GM21717 (cell line): ENCODE results near the gene BCL6B.
"Not testable (repeated sequence)": the region's sequence is repeated elsewhere in the genome, so short reads cannot be mapped to it uniquely, and the experiment has no call there.

Source experiments
- ATAC-seq: cut with Tn5 transposase; IDR thresholded peaks from one replicate; pipeline ENCODE4 v1.9.1; 2021; ENCODE audit warnings: mild to moderate bottlenecking, moderate library complexity; ENCODE audit not compliant: unreplicated experiment

Gene BCL6B

DNA sequence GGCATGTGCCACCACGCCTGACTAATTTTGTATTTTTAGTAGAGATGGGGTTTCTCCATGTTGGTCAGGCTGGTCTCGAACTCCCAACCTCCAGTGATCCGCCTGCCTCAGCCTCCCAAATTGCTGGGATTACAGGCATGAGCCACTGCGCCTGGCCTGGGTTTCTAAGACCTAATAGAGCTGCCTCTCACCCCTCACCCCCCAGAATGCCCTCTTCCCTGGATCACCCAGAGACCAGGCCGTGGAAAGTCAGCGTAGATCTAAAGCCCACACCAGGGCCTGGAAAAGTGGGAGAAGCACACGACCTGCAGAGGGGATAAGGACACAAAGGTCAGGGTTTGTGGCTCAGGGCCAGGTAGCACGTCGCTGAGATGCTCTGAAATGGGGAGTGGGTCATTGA, 27.7 kb downstream of the BCL6B start:
- ATAC-seq = not testable (repeated sequence)

DNA sequence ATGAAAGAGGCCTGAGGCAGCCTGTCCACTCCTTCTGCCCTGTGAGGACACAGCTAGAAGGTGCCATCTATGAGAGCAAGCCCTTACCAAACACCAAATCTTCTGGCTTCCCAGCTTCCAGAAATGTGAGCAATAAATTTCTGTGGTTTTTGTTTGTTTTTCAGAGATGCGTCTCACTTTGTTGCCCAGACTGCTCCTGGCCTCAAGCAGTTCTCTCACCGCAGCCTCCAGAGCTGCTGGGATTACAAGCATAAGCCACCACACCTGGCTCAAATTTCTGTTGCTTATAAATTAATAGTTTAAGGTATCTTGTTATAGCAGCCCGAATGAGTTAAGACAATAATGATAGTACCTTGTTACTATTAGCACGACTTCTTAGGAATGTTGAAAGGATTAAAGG, 33.5 kb downstream of the BCL6B start:
- no peak for ATAC-seq

DNA sequence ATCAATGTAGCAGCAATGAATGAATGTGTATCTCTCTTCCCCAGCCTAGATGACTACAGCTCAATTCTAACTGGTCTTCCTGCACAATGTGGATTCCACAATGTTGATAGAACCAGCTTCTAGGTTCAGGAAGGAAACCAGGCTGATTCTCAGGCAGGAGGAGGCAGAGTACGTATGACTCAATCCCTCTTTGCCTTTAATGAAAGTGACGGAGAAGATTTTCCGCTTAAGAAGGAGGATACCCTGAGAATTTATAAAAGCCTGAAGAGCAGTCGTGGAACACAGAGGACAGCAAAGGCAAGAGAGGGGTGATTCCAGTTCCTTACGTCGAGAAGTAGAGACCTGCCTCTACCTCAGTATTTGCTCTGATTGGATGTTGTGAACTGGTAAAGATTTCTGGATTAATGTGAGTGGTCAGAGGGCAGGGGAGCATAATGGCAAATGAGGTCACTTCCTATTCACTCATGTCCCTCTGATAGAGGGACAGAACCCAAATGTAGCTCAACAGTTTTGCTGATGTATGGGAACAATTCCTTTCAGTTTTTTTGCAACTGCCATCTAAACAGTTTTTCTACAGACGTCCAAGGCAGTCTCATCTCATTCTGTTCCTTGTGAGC, 36.1 kb downstream of the BCL6B start:
- no peak for ATAC-seq

DNA sequence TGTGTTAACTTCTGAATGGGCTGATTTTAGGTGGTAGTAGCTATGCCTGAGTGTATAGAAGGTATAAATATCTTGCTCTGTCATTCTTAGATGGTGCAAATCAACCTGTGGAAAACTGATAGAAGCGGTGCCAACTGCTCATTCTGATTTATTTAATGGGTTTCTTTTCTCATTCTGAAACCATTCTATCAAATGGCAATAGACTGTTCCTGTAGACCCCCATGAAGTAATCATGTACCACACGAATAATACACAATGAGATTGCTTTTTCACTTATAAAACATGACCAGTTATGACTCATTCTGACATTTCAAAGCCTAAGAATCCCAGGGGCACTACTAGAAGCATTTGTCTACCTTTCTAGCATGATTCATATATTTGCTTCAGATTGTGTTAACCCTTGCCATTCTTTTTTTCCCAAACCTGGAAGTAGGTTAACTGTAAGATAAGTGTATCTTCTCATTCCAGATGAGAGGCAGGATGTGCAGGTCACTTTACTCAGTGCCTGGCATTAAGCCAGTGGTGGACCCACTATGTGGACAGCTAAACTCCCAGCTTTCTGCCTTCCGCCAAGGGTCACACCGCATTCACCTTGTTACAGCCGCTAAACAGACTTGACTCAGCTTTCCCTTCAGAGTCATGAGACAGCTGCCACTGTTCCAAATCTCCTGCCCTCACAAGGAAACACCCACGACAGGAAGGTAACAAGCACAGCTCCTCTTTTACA, 37.5 kb downstream of the BCL6B start:
- ATAC-seq = no peak

DNA sequence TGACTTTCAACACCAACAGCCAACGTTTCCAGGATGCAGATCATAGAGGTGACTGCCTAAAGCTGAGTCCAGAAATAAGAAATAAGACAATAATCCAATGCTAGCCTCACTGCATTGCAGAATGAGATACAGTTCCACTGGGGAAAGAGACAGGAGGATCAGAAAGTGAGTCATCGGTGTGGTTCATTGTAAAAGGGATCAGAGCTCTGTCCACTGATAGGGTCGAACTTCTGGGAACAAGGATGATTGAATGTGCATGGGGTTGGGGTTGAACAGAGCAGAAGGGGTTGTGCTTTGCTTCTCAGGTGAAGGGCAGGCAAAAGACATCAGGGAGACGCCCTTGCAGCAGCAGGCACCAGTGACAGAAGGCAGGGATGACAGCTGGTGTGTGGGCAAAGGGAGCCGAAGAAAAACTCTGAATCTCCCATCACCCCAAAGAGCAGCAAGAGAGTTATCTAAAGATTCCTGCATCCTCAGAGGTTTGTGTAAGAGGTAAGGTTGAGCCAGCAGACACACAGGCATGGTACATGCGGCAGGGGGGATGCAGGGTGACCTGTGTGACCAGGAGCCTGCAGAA, 40.8 kb downstream of the BCL6B start:
- ATAC-seq = no peak

DNA sequence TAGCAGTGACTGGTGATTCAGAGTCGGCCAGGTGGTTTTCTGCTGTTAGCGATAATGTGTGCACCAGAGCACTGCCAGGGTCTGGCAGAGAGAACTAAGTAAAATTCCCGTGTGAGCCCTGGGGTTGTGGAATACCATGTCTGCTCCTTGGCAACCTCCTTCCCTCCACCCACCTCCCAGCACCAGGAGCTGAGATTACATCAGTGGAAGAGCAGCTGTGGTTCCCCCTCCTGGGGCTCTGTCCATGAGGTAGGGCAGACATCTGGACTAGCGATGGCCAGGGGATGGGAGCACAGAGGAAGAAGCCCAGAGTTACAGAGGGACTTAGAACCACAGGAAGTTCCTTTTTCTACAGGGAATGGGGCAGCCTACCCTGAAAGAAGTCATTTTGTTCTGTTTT, 41.4 kb downstream of the BCL6B start:
- no peak for ATAC-seq

DNA sequence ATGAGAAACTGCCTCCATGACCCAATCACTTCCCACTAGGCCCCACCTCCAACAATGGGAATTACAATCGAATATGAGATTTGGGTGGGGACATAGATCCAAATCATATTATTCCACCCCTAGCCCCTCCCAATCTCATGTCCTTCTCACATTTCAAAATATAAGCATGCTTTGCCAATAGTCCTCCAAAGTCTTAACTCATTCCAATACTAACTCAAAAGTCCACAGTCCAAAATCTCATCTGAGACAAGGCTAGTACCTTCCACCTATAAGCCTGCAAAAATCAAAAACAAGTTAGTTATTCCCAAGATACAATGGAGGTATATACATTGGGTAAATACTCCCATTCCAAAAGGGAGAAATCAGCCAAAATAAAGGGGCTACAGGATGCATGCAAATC, 44.3 kb downstream of the BCL6B start:
- no peak for ATAC-seq

DNA sequence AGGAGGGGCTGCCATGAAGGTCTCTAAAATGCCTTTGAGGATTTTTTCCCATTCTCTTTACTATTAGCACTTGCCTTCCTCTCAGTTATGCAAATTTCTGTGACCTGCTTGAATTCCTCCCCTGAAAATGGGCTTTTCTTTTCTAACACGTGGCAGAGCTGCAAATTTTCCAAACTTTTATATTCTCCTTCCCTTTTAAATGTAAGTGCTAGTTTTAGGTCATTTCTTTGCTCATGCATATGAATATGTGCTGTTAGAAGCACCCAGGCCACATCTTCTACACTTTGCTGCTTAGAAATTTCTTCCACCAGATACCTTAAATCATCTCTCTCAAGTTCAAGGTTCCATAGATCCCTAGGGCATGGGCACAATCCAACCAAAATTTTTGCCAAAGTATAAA, 45.4 kb downstream of the BCL6B start:
- no peak for ATAC-seq

DNA sequence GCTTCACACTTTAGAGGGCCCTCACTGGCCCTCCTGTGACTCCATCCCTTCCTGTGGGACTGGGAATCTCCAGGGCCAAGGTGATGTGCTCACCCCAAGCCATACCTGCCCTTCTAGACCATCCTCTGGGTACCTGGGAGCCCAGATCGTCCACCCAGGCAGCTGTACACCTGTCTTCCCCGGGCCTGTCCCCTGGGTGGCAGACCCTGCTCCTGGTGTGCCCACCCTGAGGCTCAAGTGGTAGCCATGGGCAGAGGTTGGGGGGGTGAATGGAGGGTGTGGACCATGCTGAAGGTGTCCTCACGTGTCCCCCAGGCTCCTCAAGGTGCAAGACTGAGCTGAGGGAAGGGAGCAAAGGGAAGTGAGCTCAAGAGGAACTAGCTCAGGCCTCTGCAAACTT, 47.9 kb downstream of the BCL6B start:
- ATAC-seq = no peak

DNA sequence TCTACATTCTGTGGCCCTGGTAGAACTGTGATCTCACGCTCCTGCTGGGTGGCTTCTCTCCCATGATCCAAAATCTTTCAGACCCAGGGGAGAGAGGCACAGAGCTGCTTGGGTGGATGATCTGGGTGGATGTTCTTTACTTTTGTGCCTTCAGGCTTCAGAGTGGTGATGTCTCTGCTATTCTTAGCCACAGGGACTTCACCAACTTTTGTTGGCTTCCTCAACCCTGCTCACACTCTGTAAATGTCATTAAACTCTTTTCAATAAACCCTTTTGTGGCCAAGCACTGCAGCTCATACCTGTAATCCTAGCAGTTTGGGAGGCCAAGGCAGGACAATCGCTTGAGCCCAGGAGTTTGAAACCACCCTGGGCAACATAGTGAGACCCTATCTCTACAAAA, 49.6 kb downstream of the BCL6B start:
- no peak for ATAC-seq

DNA sequence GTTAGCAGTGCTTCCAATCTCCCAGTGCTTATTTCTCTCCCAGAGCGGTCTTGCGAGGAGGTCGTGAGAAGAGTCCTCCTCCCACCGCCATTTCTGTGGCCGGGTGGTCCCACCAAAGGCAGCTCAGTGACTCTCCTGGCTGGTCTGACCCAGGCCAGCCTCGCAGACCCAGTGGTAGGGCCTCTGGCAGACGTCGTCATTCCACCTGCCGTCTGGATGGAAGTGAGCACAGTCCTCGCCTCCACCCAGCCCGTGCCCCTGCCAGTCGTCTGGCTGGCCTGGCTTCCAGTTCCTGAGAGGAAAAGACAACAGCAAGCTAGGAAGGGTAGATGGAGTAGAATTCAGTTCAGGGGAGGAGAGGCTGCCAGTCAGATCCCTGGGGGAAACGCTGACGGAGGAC, 52.1 kb downstream of the BCL6B start:
- no peak for ATAC-seq

DNA sequence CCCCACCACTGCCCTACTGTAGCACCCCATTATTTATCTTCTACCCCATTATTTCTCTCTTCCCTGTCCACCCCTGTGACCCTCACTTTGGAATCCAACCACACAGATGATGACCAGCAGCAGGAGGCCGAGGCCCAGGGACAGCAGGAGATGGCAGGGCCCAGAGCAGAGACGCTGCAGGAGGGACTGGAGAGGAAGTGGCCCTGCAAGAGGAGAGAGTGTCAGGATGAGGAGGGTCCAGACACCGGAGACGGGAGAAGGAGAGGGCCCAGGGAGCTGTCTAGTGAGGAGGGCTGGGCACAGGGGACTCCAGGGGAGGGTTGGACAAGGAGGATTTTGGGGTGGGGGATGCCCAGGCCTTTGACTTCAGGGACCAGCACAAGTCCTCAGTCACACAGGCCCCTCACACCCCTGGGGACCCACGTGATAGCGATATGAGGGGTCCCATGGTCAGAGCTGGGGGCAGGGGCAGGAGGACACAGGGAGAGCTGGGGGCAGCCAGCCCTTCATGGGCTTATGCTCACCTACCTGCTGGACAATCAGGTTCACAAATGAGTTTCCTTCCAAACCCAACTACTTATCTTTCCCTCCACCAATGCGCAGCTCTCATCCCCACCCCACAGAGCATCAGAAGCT, 55.2 kb downstream of the BCL6B start:
- ATAC-seq = no peak

DNA sequence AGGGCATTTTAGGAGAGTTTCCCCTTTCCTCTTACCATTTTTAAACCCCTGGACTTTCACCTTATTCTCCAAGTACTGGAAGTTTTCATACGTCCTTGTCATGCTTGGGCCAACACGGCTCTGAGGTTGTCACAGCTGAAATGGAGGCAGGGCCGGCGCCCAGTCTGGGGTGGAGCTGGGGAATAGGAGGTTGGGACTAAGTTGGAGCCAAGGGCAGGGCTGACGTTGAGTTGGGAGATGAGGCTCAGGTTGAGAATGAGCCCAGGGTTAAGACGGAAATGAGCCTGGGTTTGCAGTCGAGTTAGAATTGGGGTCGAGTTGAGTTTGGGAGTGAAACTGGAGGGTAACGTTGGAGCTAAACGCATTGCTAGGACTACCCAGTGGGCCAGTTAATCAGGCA, 55.9 kb downstream of the BCL6B start:
- no peak for ATAC-seq
